Mesendoderm (in vitro differentiated cells): ENCODE results near the gene ZNF699.
"Not testable (repeated sequence)": the region's sequence is repeated elsewhere in the genome, so short reads cannot be mapped to it uniquely, and the experiment has no call there.

Source experiments
- DNase-seq: peaks from one replicate; pipeline ENCODE4 v3.0.0; 2013
- H2AK5ac ChIP-seq: 2 replicates; pipeline ENCODE4 v1.6.1; 2013; ENCODE audit warnings: low read length, inconsistent platforms
- H2BK120ac ChIP-seq: 2 replicates; pipeline ENCODE4 v1.6.1; 2013; ENCODE audit warnings: low read depth, mild to moderate bottlenecking, low read length, moderate library complexity, mixed read lengths
- H2BK15ac ChIP-seq: replicated peaks from 2 replicates; pipeline ENCODE4 v1.6.1; 2013; ENCODE audit warnings: low read depth, mild to moderate bottlenecking, moderate library complexity
- H2BK5ac ChIP-seq: 2 replicates; pipeline ENCODE4 v1.6.1; 2013; ENCODE audit warnings: low read length, inconsistent platforms
- H3K18ac ChIP-seq: 2 replicates; pipeline ENCODE4 v1.6.1; 2013; ENCODE audit warnings: mild to moderate bottlenecking, low read length, mixed read lengths
- H3K23ac ChIP-seq: one replicate; pipeline ENCODE4 v1.6.1; 2013; ENCODE audit warnings: low read length
- H3K27ac ChIP-seq: 2 replicates; pipeline ENCODE4 v1.5.1; 2013; ENCODE audit warnings: low read depth, mild to moderate bottlenecking, inconsistent platforms, low read length, moderate library complexity
- H3K27me3 ChIP-seq: 2 replicates; pipeline ENCODE4 v1.6.1; 2013; ENCODE audit warnings: low read length, control low read depth, mild to moderate bottlenecking, inconsistent platforms; ENCODE audit not compliant: insufficient read depth, poor library complexity
- H3K36me3 ChIP-seq: 2 replicates; pipeline ENCODE4 v1.6.1; 2013; ENCODE audit warnings: low read length, inconsistent platforms; ENCODE audit not compliant: control insufficient read depth, insufficient read depth
- H3K4ac ChIP-seq: one replicate; pipeline ENCODE4 v1.6.1; 2013; ENCODE audit warnings: low read depth, mild to moderate bottlenecking, low read length, moderate library complexity
- H3K4me1 ChIP-seq: 2 replicates; pipeline ENCODE4 v1.6.1; 2013; ENCODE audit warnings: low read depth, low read length, inconsistent platforms; ENCODE audit not compliant: control insufficient read depth
- H3K4me2 ChIP-seq: 2 replicates; pipeline ENCODE4 v1.6.1; 2013; ENCODE audit warnings: low read length
- H3K4me3 ChIP-seq: 2 replicates; pipeline ENCODE4 v1.5.1; 2013; ENCODE audit warnings: mild to moderate bottlenecking, low read length
- H3K56ac ChIP-seq: one replicate; pipeline ENCODE4 v1.6.1; 2013; ENCODE audit warnings: low read length
- H3K79me1 ChIP-seq: 2 replicates; pipeline ENCODE4 v1.6.1; 2013; ENCODE audit warnings: low read length, inconsistent platforms
- H3K79me2 ChIP-seq: 2 replicates; pipeline ENCODE4 v1.6.1; 2013; ENCODE audit warnings: mild to moderate bottlenecking, low read length; ENCODE audit not compliant: control insufficient read depth, insufficient read depth
- H3K9ac ChIP-seq: 2 replicates; pipeline ENCODE4 v1.6.1; 2013; ENCODE audit warnings: low read length, inconsistent platforms
- H4K5ac ChIP-seq: one replicate; pipeline ENCODE4 v1.6.1; 2013; ENCODE audit warnings: low read length
- H4K8ac ChIP-seq: one replicate; pipeline ENCODE4 v1.6.1; 2013; ENCODE audit warnings: low read depth, mild to moderate bottlenecking, control low read depth, low read length, moderate library complexity
- WGBS: extraction: QIAGEN DNeasy Blood & Tissue Kit; methylation state at CpG from one replicate; pipeline ENCODE4 v1.1.7; 2013; ENCODE audit warnings: low lambda C conversion rate, missing lambda C conversion rate; ENCODE audit not compliant: insufficient coverage; ENCODE audit errors: extremely low coverage; 5-methylcytosine and 5-hydroxymethylcytosine counted together

The ZNF699 gene

DNA sequence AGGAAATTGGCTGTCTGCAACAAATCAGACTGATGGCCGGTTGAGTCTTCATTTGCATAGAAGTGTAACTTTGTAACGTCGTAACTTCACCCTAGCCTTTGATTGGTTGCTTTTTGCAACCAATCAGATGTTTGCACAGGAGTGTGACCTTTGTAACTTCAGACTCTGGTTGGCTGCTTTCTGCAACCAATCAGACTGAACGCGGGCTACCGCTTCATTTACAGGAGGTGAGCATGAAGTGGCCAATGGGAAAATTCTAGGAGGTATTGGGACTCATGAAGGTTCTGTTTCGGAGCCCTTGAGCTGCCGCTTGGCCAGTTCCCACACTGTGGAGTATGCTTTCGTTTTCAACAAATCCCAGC, 13.9 kb upstream of the ZNF699 start:
- Histone ChIP-seq H2AK5ac (no peak overlapping the region), H3K4me2 (peak overlapping the region; percentile 5), H3K9ac (peak overlapping the region; percentile 8), H3K79me2 (peaks cover 8% of the 10 kb centered on the region), H3K4me3 (no peak overlapping the region), H3K27me3 (no peaks in the 10 kb centered on the region), H2BK15ac (no peak overlapping the region), H3K27ac (peak overlapping the region; percentile 29), H3K4ac (no peak overlapping the region), H3K56ac (peak overlapping the region; percentile 12), H2BK120ac (no peak overlapping the region), H3K23ac (no peak overlapping the region), H2BK5ac (no peak overlapping the region), H4K5ac (no peak overlapping the region), H3K18ac (no peak overlapping the region), H3K36me3 (no peaks in the 10 kb centered on the region), H4K8ac (no peak overlapping the region), H3K79me1 (peaks cover 5% of the 10 kb centered on the region), H3K4me1 (peaks cover 3% of the 10 kb centered on the region)
- DNase-seq: peak; percentile 82
- no CpG with 5 or more reads among the region's 9 CpGs for WGBS

DNA sequence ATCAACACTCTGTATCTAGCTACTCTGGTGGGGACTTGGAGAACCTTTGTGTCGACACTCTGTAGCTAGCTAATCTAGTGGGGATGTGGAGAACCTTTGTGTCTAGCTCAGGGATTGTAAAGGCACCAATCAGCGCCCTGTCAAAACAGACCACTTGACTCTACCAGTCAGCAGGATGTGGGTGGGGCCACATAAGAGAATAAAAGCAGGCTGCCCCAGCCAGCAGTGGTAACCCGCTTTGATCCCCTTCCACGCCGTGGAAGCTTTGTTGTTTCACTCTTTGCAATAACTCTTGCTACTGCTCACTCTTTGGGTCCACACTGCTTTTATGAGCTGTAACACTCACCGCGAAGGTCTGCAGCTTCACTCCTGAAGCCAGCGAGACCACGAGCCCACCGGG, 12.6 kb upstream of the ZNF699 start:
- H3K79me2 ChIP-seq, H3K23ac ChIP-seq, H2BK5ac ChIP-seq, H2BK15ac ChIP-seq, H2BK120ac ChIP-seq, H4K8ac ChIP-seq, H3K18ac ChIP-seq, H3K27ac ChIP-seq, H3K4me3 ChIP-seq, H3K9ac ChIP-seq, H3K56ac ChIP-seq, H3K79me1 ChIP-seq, H3K4me1 ChIP-seq, DNase-seq, H3K4me2 ChIP-seq, H2AK5ac ChIP-seq, H3K27me3 ChIP-seq, H3K4ac ChIP-seq, H3K36me3 ChIP-seq, H4K5ac ChIP-seq: not testable (repeated sequence)
- WGBS: no CpG with 5 or more reads among the region's 10 CpGs

DNA sequence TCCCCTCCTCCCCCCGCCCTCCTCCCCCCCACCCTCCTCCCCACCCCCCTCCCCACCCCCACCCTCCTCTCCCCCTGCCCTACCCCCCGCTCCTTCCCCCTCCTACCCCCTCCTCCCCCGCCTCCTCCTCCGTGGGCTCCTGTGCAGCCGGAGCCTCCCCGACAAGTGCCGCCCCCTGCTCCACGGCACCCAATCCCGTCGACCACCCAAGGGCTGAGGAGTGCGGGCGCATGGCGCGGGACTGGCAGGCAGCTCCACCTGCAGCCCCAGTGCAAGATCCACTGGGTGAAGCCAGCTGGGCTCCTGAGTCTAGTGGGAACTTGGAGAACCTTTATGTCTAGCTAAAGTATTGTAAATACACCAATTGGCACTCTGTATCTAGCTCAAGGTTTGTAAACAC, 12.1 kb upstream of the ZNF699 start:
- H2BK15ac ChIP-seq, H2BK5ac ChIP-seq, H3K4me2 ChIP-seq, H3K56ac ChIP-seq, H3K4me1 ChIP-seq, H3K79me2 ChIP-seq, H3K23ac ChIP-seq, DNase-seq, H3K27me3 ChIP-seq, H3K36me3 ChIP-seq, H4K8ac ChIP-seq, H2BK120ac ChIP-seq, H3K9ac ChIP-seq, H2AK5ac ChIP-seq, H4K5ac ChIP-seq, H3K18ac ChIP-seq, H3K4me3 ChIP-seq, H3K27ac ChIP-seq, H3K4ac ChIP-seq, H3K79me1 ChIP-seq: not testable (repeated sequence)
- WGBS: no CpG with 5 or more reads among the region's 14 CpGs

DNA sequence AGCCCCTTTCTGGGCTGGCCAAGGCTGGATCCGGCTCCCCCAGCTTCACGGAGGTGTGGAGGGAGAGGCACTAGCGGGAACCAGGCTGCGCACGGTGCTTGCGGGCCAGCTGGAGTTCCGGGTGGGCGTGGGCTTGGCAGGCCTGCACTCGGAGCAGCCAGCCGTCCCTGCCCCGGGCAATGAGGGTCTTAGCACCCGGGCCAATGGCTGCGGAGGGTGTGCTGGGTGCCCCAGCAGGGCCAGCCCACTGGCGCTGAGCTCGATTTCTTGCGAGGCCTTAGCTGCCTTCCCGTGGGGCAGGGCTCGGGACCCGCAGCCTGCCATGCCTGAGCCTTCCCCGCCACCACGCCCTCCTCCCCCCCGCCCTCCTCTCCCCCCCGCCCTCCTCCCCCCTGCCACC, 11.7 kb upstream of the ZNF699 start:
- H3K27ac ChIP-seq: no peak overlapping the region
- H3K4me1 ChIP-seq: peaks cover 3% of the 10 kb centered on the region
- H3K36me3 ChIP-seq: no peaks in the 10 kb centered on the region
- no peak overlapping the region for H4K8ac ChIP-seq
- no peaks in the 10 kb centered on the region for H3K27me3 ChIP-seq
- no peak overlapping the region for H3K4ac ChIP-seq
- no peak for DNase-seq
- H3K23ac ChIP-seq: no peak overlapping the region
- H2BK120ac ChIP-seq: no peak overlapping the region
- H2BK15ac ChIP-seq: no peak overlapping the region
- peaks cover 8% of the 10 kb centered on the region for H3K79me2 ChIP-seq
- no peak overlapping the region for H3K4me2 ChIP-seq
- H3K18ac ChIP-seq: no peak overlapping the region
- H2BK5ac ChIP-seq: no peak overlapping the region
- H3K79me1 ChIP-seq: peaks cover 5% of the 10 kb centered on the region
- no peak overlapping the region for H3K9ac ChIP-seq
- no peak overlapping the region for H3K56ac ChIP-seq
- H3K4me3 ChIP-seq: no peak overlapping the region
- no peak overlapping the region for H4K5ac ChIP-seq
- H2AK5ac ChIP-seq: no peak overlapping the region
- WGBS: no CpG with 5 or more reads among the region's 23 CpGs

DNA sequence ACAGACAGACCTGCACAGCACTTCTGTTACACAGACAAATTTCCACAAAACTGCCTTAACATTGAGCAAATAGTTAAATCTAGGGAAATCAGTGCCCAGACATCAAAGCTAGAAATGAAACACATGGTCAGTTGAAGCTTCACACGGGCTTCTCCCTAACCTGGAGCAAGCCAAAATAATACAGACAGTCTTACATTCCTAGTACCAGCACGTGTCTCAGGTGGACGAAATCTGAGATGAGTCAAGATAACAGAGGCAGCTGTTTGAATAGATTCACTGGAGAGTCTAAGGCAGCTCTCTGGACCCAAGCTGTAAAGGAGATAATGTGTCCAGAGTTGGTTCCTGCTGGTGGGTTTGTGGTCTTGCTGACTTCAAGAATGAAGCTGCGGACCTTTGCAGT, 4.1 kb upstream of the ZNF699 start:
- Histone ChIP-seq H2BK5ac (no peak overlapping the region), H2BK120ac (no peak overlapping the region), H2AK5ac (no peak overlapping the region), H3K23ac (no peak overlapping the region), H3K27me3 (no peaks in the 10 kb centered on the region), H2BK15ac (no peak overlapping the region), H3K56ac (no peak overlapping the region), H3K36me3 (no peaks in the 10 kb centered on the region), H3K79me2 (no peaks in the 10 kb centered on the region), H3K4me2 (no peak overlapping the region), H4K5ac (no peak overlapping the region), H3K4ac (no peak overlapping the region), H3K4me3 (no peak overlapping the region), H3K79me1 (no peaks in the 10 kb centered on the region), H3K4me1 (no peaks in the 10 kb centered on the region), H3K27ac (no peak overlapping the region), H3K18ac (no peak overlapping the region), H4K8ac (no peak overlapping the region), H3K9ac (no peak overlapping the region)
- DNase-seq: no peak
- no CpG with 5 or more reads among the region's 4 CpGs for WGBS

DNA sequence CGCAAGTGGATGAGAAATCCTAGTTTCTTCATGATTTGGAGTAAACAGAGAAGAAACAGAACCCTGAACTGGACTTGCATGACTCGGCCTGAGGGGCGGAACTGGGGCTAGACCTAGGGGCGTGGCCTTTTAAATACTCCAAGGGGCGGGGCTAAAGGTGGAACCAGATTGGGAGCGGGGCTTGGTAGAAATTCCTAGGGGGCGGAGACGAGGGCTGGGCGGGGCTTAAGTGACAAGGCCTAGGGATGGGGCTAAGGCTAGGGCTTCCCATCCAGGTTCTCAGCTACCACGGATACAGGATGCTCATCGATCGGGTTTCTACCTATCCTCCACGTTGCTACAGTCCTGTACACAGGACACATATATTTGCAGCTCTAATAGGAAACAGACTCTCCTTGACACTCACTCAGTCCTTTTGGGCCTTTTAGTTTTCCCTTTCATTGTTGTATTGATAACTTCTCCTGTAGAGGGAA, 372 bp upstream of the ZNF699 start:
- peak overlapping the region; percentile 91 for H3K56ac ChIP-seq
- H2BK15ac ChIP-seq: no peak overlapping the region
- no peak overlapping the region for H2BK120ac ChIP-seq
- no peak overlapping the region for H2AK5ac ChIP-seq
- peak overlapping the region; percentile 70 for H3K4me2 ChIP-seq
- no CpG with 5 or more reads among the region's 13 CpGs for WGBS
- H4K8ac ChIP-seq: no peak overlapping the region
- peak overlapping the region; percentile 86 for H3K27ac ChIP-seq
- DNase-seq: peak; percentile 97
- H3K79me2 ChIP-seq: no peaks in the 10 kb centered on the region
- H3K36me3 ChIP-seq: no peaks in the 10 kb centered on the region
- no peak overlapping the region for H3K4ac ChIP-seq
- no peak overlapping the region for H3K23ac ChIP-seq
- H3K79me1 ChIP-seq: no peaks in the 10 kb centered on the region
- no peak overlapping the region for H4K5ac ChIP-seq
- H3K4me3 ChIP-seq: peak overlapping the region; percentile 77
- H3K27me3 ChIP-seq: no peaks in the 10 kb centered on the region
- no peaks in the 10 kb centered on the region for H3K4me1 ChIP-seq
- no peak overlapping the region for H3K18ac ChIP-seq
- H2BK5ac ChIP-seq: peak overlapping the region; percentile 80
- peak overlapping the region; percentile 67 for H3K9ac ChIP-seq
